Measurements from ENCODE around the gene HSH2D. TPM values are rescaled to one million over a fixed set of nuclear protein-coding genes. Genes with fewer than 3 reads are reported as not detected.

The HSH2D gene
- total and polyA plus RNA-seq, 10 of the 15 experiments (the other 5 are each of a cell fraction or from before 2014, with no cell fraction given): 22.0 to 145 (median 89.3) TPM

DNA sequence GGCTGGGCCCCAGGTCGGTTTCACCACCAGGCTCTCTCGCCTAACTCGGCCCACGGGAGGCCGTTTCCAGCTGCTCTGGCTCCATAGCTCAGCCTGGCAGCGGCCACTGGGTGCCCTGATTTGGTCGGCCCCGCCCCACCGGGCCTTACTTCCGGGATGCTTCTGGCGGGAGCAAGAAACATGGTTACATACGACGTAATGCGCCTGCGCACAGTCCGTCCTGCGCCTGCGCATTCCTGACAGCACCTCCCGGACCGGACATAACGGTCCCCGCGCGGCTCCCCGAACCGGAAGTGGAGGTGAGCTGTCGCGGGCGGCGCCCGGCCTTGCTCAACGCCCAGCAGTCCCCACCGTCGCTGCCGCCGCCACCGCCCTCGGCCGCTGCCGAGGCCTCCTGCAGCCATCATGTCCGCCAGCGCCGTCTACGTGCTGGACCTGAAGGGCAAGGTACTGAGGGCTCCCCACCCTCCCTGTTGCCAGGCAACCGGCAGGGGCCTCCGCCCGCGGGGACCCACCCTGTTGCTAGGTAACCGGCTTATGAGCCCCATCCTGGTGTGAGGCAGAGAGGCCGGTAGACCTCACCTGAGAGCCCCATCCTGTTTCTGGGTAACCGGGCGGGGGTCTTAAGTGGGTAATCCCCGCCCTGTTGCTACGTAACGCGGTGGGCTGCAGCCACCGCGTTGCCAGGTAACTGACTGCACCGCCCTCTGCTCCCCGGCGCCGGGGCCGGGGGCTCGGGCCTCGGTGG lies 54.3 kb downstream of the HSH2D start, which contains the start of gene AP1M1 (continued):
- TF ChIP-seq, protein P1, sequence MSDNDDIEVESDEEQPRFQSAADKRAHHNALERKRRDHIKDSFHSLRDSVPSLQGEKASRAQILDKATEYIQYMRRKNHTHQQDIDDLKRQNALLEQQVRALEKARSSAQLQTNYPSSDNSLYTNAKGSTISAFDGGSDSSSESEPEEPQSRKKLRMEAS (IDR thresholded peaks at IDR 0.05; ENCODE audit: low read depth, low read length): peak; percentile 61; the same call in 1 of the 2 replicates
- TF ChIP-seq POLR2A (IDR thresholded peaks at IDR 0.05; ENCODE audit: low read depth, low read length): peak; percentile 86
- no peak; the same call in 1 of the 2 replicates for TF ChIP-seq HDGF (IDR thresholded peaks at IDR 0.05)
- TF ChIP-seq EED (IDR thresholded peaks at IDR 0.05; ENCODE audit: low read depth): no peak
- peak; percentile 86 for TF ChIP-seq GABPA (IDR thresholded peaks at IDR 0.05; ENCODE audit: low read depth)
- TF ChIP-seq ELK1 (IDR thresholded peaks at IDR 0.05; ENCODE audit: low read depth, low read length): peak; percentile 95
- peak; percentile 86 for TF ChIP-seq NRF1 (conservative IDR thresholded peaks at IDR 0.05; ENCODE audit: low read depth, low read length)
- peak; percentile 79; the same call in 2 of the 3 replicates for TF ChIP-seq POU2F2 (IDR thresholded peaks at IDR 0.05; ENCODE audit: borderline replicate concordance, low read depth, low read length)
- TF ChIP-seq, protein P2, sequence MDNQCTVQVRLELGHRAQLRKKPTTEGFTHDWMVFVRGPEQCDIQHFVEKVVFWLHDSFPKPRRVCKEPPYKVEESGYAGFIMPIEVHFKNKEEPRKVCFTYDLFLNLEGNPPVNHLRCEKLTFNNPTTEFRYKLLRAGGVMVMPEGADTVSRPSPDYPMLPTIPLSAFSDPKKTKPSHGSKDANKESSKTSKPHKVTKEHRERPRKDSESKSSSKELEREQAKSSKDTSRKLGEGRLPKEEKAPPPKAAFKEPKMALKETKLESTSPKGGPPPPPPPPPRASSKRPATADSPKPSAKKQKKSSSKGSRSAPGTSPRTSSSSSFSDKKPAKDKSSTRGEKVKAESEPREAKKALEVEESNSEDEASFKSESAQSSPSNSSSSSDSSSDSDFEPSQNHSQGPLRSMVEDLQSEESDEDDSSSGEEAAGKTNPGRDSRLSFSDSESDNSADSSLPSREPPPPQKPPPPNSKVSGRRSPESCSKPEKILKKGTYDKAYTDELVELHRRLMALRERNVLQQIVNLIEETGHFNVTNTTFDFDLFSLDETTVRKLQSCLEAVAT (IDR thresholded peaks at IDR 0.05): peak; percentile 99
- TF ChIP-seq CHD2 (IDR thresholded peaks at IDR 0.05; ENCODE audit: borderline replicate concordance, low read depth, low read length): 0 out of 2 replicates have a peak, but pooled peaks have one; percentile 17
- peak; percentile 81 for TF ChIP-seq SMAD5 (IDR thresholded peaks at IDR 0.05; ENCODE audit: low read depth)
- TF ChIP-seq, protein P3, sequence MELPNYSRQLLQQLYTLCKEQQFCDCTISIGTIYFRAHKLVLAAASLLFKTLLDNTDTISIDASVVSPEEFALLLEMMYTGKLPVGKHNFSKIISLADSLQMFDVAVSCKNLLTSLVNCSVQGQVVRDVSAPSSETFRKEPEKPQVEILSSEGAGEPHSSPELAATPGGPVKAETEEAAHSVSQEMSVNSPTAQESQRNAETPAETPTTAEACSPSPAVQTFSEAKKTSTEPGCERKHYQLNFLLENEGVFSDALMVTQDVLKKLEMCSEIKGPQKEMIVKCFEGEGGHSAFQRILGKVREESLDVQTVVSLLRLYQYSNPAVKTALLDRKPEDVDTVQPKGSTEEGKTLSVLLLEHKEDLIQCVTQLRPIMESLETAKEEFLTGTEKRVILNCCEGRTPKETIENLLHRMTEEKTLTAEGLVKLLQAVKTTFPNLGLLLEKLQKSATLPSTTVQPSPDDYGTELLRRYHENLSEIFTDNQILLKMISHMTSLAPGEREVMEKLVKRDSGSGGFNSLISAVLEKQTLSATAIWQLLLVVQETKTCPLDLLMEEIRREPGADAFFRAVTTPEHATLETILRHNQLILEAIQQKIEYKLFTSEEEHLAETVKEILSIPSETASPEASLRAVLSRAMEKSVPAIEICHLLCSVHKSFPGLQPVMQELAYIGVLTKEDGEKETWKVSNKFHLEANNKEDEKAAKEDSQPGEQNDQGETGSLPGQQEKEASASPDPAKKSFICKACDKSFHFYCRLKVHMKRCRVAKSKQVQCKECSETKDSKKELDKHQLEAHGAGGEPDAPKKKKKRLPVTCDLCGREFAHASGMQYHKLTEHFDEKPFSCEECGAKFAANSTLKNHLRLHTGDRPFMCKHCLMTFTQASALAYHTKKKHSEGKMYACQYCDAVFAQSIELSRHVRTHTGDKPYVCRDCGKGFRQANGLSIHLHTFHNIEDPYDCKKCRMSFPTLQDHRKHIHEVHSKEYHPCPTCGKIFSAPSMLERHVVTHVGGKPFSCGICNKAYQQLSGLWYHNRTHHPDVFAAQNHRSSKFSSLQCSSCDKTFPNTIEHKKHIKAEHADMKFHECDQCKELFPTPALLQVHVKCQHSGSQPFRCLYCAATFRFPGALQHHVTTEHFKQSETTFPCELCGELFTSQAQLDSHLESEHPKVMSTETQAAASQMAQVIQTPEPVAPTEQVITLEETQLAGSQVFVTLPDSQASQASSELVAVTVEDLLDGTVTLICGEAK (IDR thresholded peaks at IDR 0.05; ENCODE audit: borderline replicate concordance): peak; percentile 90
- peak in 1 of 2 experiments; percentile 46; a peak in 1 of 4 replicates for TF ChIP-seq ETV6 (conservative IDR thresholded peaks at IDR 0.05 in 1 of 2, IDR thresholded peaks at IDR 0.05 in 1 of 2; ENCODE audit: borderline replicate concordance in 1 of 2, low read depth in 1 of 2)
- 0 out of 2 replicates have a peak, but pooled peaks have one; percentile 43 for TF ChIP-seq MYB (IDR thresholded peaks at IDR 0.05; ENCODE audit: borderline replicate concordance, low read depth, low read length)
- peak; percentile 31; the same call in 1 of the 2 replicates for TF ChIP-seq ESRRA (IDR thresholded peaks at IDR 0.05; ENCODE audit: low read length)
- TF ChIP-seq ZNF687 (IDR thresholded peaks at IDR 0.05): peak; percentile 30; the same call in 1 of the 2 replicates
